Vagina (tissue), 2 donors: ENCODE measurements around the gene NDOR1.

Experiments
- POLR2A ChIP-seq, 2 donors: fragments of 450-650 bp; IDR thresholded peaks; one replicate each; pipeline ENCODE4 v1.6.1; 2017; ENCODE audit warnings: antibody characterized with exemption in 2 of 2, mild to moderate bottlenecking in 2 of 2, moderate library complexity in 2 of 2
- POLR2AphosphoS5 ChIP-seq, 2 donors: sonication (generic); formaldehyde crosslinking; IDR thresholded peaks; one replicate each; pipeline ENCODE4 v1.9.0; 2017; ENCODE audit warnings: antibody characterized with exemption in 2 of 2, mild to moderate bottlenecking in 2 of 2, low read depth in 1 of 2; ENCODE audit not compliant: insufficient read depth in 1 of 2
- TF ChIP-seq, protein P1 (sequence below), 3 experiments: fragments of 450-650 bp in 2 of 3; fragments of 200-600 bp in 1 of 3; sonication (generic) in 1 of 3; IDR thresholded peaks; one replicate each; pipeline ENCODE4 v1.5.1; 2017 to 2019; ENCODE audit warnings: antibody characterized with exemption in 3 of 3, mild to moderate bottlenecking in 2 of 3, moderate library complexity in 2 of 3

- TF ChIP-seq, protein P1, sequence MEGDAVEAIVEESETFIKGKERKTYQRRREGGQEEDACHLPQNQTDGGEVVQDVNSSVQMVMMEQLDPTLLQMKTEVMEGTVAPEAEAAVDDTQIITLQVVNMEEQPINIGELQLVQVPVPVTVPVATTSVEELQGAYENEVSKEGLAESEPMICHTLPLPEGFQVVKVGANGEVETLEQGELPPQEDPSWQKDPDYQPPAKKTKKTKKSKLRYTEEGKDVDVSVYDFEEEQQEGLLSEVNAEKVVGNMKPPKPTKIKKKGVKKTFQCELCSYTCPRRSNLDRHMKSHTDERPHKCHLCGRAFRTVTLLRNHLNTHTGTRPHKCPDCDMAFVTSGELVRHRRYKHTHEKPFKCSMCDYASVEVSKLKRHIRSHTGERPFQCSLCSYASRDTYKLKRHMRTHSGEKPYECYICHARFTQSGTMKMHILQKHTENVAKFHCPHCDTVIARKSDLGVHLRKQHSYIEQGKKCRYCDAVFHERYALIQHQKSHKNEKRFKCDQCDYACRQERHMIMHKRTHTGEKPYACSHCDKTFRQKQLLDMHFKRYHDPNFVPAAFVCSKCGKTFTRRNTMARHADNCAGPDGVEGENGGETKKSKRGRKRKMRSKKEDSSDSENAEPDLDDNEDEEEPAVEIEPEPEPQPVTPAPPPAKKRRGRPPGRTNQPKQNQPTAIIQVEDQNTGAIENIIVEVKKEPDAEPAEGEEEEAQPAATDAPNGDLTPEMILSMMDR (IDR thresholded peaks at IDR 0.05) = no peak
- TF ChIP-seq POLR2A (IDR thresholded peaks at IDR 0.05) (no peak), POLR2AphosphoS5 (IDR thresholded peaks at IDR 0.05; ENCODE audit: insufficient read depth in 1 of 2, low read depth in 1 of 2) (no peak)
Observed at GRCh38 chr9:137232101-137232500, 26.6 kb downstream of the NDOR1 start.
